NCI-H460 (cell line): Measurements from ENCODE around the gene UBTD1. TPM values are rescaled to one million over a fixed set of nuclear protein-coding genes. Genes with fewer than 3 reads are reported as not detected.
A peak's percentile ranks its signal among the peaks of the same experiment; 100 is the strongest.

Experiments
- DNase-seq: peaks from one replicate; pipeline ENCODE4 v3.0.0-alpha.2; 2016; ENCODE audit warnings: low read depth; ENCODE audit errors: extremely low read depth
- total RNA-seq: library from RNA; depleted of rRNA; stranded (reverse); fragments of >200 nt; shearing (Covaris generic); gene quantifications from 2 replicates; pipeline ENCODE4 v1.2.3, GENCODE V29; 2014; rRNA removed

UBTD1 gene
- total RNA-seq, 1 experiment from 2014 or later: 3.8 TPM

GRCh38 chr10:97601268-97602215 is 102.8 kb downstream of the UBTD1 start:
- DNase-seq: no peak

- DNase-seq: no peak
These were observed 108.4 kb downstream of the UBTD1 start for GRCh38 chr10:97607095-97607636.

DNA sequence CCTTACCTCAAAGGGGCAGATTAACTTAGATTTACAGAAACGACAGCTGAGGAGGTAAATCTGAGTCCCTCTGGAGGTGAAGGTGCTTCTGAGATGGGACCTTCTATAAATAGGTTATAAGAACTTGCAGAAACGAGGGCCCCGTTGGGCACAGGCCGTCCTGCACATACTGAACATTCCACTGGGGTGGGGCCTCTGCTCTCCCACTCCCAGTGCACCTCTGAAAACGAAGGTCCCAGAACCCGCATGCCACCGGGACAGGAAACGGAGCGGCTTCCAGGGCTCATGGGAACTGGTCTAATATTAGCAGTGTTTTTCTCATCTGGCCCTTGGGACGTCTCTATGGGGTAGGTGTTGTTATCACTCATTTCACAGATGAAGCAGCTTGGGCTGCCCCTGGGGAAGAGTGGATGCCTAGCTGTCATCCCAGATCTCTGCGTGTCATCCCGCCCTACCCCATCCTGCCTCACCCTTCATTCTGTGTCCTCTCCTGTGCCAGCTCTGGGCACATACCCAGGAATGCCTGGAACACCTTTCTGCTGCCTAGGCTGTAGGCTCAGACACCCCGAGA is 110.4 kb downstream of the UBTD1 start:
- no peak for DNase-seq

GRCh38 chr10:97611473-97611872 is 112.7 kb downstream of the UBTD1 start:
- DNase-seq: no peak

- peak; percentile 53 for DNase-seq
These were observed 113.7 kb downstream of the UBTD1 start for GRCh38 chr10:97612386-97612785.

- DNase-seq: no peak
These were observed 119.6 kb downstream of the UBTD1 start for GRCh38 chr10:97618285-97618684.

GRCh38 chr10:97618733-97619132 is 120.0 kb downstream of the UBTD1 start:
- no peak for DNase-seq

Other genes with a start within 250 kb of the UBTD1 start
- gene ARHGAP19, start 206.3 kb upstream of the UBTD1 start, total RNA-seq: 20.6 and 20.7 TPM in 2 replicates
- 1.1 and 2.0 TPM in 2 replicates for gene FRAT1, start 179.7 kb upstream of the UBTD1 start, total RNA-seq
- gene FRAT2, start 164.2 kb upstream of the UBTD1 start, total RNA-seq: 10.0 and 12.4 TPM in 2 replicates
- 62.6 and 66.8 TPM in 2 replicates for gene RRP12, start 97.6 kb upstream of the UBTD1 start, total RNA-seq
- 432 and 436 TPM in 2 replicates for gene PGAM1, start 72.7 kb upstream of the UBTD1 start, total RNA-seq
- gene EXOSC1, start 52.9 kb upstream of the UBTD1 start, total RNA-seq: 85.8 and 96.3 TPM in 2 replicates
- gene ZDHHC16, start 52.7 kb upstream of the UBTD1 start, total RNA-seq: 34.3 and 35.4 TPM in 2 replicates
- gene MMS19, start 502 bp upstream of the UBTD1 start, total RNA-seq: 61.4 and 63.2 TPM in 2 replicates
- 2.0 and 3.1 TPM in 2 replicates for gene ANKRD2, start 73.9 kb downstream of the UBTD1 start, total RNA-seq
- gene HOGA1, start 85.5 kb downstream of the UBTD1 start, total RNA-seq: 1.4 TPM in 2 replicates
- gene C10orf62, start 90.8 kb downstream of the UBTD1 start, total RNA-seq: 0.12 TPM in 1 of 2 replicates, not detected in the other
- 13.3 and 19.5 TPM in 2 replicates for gene MORN4, start 134.6 kb downstream of the UBTD1 start, total RNA-seq
- 13.4 and 13.7 TPM in 2 replicates for gene PI4K2A, start 141.7 kb downstream of the UBTD1 start, total RNA-seq
- 147 and 192 TPM in 2 replicates for gene AVPI1, start 188.3 kb downstream of the UBTD1 start, total RNA-seq
- 20.1 and 23.1 TPM in 2 replicates for gene MARVELD1, start 214.8 kb downstream of the UBTD1 start, total RNA-seq
- gene ZFYVE27, start 238.2 kb downstream of the UBTD1 start, total RNA-seq: 22.5 and 26.0 TPM in 2 replicates